ENCODE measurements around the gene SYF2. TPM values are rescaled to one million over a fixed set of nuclear protein-coding genes. Genes with fewer than 3 reads are reported as not detected.

The SYF2 gene
- total and polyA plus RNA-seq, 2 of the 13 experiments (the other 11 are each of a cell fraction or from before 2014, with no cell fraction given), result 17.8 to 34.1 TPM

DNA sequence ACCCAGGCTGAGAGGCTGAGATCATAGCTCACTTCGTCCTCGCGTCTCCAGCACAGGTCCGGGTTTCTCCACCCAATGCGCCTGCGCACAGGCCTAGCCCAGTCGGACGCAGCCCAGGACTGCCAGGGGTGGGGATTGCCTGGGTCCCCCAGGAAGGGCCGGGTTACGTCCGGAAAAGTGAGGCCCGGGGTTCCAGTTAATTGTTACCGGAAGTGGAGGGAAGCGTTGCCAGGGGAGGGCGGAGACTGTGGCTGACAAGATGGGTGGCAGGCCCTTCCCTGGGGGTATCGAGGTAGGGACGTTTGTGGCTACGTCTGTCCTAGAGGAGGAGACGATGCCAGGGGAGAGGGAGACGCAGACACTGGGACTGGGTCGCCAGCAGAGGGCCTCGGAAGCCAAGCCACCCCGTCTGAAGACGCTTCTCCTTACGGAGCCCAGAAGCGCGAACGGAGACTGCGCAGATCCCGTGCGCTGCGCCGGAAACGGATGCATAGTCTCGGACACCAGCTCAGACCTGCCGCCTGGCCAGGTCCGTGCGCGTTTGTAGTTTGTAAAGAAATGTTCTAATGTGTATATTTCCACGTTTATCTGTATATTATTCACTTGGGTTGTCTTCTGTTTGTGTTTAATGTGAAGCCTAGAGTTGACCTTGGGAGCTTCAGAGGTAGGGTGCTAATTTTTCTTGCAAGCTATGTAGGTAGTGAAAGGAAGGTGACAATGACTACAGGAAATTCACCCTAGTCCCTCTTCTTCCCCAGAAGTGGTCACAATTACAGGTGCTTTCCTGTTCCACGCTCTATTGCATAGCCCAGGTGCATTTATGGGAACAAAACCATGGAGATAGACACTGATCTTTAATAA, 7.6 kb upstream of the SYF2 start (continued):
- TF ChIP-seq, protein P1, sequence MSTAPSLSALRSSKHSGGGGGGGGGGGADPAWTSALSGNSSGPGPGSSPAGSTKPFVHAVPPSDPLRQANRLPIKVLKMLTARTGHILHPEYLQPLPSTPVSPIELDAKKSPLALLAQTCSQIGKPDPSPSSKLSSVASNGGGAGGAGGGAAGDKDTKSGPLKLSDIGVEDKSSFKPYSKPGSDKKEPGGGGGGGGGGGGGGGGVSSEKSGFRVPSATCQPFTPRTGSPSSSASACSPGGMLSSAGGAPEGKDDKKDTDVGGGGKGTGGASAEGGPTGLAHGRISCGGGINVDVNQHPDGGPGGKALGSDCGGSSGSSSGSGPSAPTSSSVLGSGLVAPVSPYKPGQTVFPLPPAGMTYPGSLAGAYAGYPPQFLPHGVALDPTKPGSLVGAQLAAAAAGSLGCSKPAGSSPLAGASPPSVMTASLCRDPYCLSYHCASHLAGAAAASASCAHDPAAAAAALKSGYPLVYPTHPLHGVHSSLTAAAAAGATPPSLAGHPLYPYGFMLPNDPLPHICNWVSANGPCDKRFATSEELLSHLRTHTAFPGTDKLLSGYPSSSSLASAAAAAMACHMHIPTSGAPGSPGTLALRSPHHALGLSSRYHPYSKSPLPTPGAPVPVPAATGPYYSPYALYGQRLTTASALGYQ (CRISPR knock-in tag; IDR thresholded peaks at IDR 0.05), result no peak
- TF ChIP-seq ZNF552 (CRISPR knock-in tag; IDR thresholded peaks at IDR 0.05; ENCODE audit: borderline replicate concordance), result no peak
- TF ChIP-seq, protein P2, sequence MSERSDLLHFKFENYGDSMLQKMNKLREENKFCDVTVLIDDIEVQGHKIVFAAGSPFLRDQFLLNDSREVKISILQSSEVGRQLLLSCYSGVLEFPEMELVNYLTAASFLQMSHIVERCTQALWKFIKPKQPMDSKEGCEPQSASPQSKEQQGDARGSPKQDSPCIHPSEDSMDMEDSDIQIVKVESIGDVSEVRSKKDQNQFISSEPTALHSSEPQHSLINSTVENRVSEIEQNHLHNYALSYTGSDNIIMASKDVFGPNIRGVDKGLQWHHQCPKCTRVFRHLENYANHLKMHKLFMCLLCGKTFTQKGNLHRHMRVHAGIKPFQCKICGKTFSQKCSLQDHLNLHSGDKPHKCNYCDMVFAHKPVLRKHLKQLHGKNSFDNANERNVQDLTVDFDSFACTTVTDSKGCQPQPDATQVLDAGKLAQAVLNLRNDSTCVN (CRISPR knock-in tag; IDR thresholded peaks at IDR 0.05; ENCODE audit: borderline replicate concordance), result no peak
- peak; percentile 61 for TF ChIP-seq GATAD2A (CRISPR knock-in tag; IDR thresholded peaks at IDR 0.05)
- TF ChIP-seq PHF8 (CRISPR knock-in tag; IDR thresholded peaks at IDR 0.05), result peak; percentile 78
- TF ChIP-seq RARA (CRISPR knock-in tag; IDR thresholded peaks at IDR 0.05), result no peak
- no peak for TF ChIP-seq GZF1 (CRISPR knock-in tag; IDR thresholded peaks at IDR 0.05)
- TF ChIP-seq KAT7 (CRISPR knock-in tag; IDR thresholded peaks at IDR 0.05; ENCODE audit: borderline replicate concordance), result peak; percentile 31; the same call in 1 of the 2 replicates
- TF ChIP-seq, protein P3, sequence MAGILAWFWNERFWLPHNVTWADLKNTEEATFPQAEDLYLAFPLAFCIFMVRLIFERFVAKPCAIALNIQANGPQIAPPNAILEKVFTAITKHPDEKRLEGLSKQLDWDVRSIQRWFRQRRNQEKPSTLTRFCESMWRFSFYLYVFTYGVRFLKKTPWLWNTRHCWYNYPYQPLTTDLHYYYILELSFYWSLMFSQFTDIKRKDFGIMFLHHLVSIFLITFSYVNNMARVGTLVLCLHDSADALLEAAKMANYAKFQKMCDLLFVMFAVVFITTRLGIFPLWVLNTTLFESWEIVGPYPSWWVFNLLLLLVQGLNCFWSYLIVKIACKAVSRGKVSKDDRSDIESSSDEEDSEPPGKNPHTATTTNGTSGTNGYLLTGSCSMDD (CRISPR knock-in tag; IDR thresholded peaks at IDR 0.05), result no peak
- no peak for TF ChIP-seq GLI4 (CRISPR knock-in tag; IDR thresholded peaks at IDR 0.05; ENCODE audit: borderline replicate concordance)
- TF ChIP-seq CHD4 (IDR thresholded peaks at IDR 0.05; ENCODE audit: borderline replicate concordance, low read length), result no peak
- TF ChIP-seq, protein P4, sequence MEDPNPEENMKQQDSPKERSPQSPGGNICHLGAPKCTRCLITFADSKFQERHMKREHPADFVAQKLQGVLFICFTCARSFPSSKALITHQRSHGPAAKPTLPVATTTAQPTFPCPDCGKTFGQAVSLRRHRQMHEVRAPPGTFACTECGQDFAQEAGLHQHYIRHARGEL (CRISPR knock-in tag; IDR thresholded peaks at IDR 0.05), result 0 out of 2 replicates have a peak, but pooled peaks have one; percentile 25
- no peak for TF ChIP-seq ZNF546 (CRISPR knock-in tag; conservative IDR thresholded peaks at IDR 0.05)
- TF ChIP-seq, protein P5, sequence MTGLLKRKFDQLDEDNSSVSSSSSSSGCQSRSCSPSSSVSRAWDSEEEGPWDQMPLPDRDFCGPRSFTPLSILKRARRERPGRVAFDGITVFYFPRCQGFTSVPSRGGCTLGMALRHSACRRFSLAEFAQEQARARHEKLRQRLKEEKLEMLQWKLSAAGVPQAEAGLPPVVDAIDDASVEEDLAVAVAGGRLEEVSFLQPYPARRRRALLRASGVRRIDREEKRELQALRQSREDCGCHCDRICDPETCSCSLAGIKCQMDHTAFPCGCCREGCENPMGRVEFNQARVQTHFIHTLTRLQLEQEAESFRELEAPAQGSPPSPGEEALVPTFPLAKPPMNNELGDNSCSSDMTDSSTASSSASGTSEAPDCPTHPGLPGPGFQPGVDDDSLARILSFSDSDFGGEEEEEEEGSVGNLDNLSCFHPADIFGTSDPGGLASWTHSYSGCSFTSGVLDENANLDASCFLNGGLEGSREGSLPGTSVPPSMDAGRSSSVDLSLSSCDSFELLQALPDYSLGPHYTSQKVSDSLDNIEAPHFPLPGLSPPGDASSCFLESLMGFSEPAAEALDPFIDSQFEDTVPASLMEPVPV (CRISPR knock-in tag; IDR thresholded peaks at IDR 0.05), result peak; percentile 61
- no peak for TF ChIP-seq ZNF121 (CRISPR knock-in tag; IDR thresholded peaks at IDR 0.05)
- TF ChIP-seq STAG1 (CRISPR knock-in tag; IDR thresholded peaks at IDR 0.05), result peak; percentile 53
- TF ChIP-seq THAP11 (CRISPR knock-in tag; IDR thresholded peaks at IDR 0.05), result peak; percentile 76
- TF ChIP-seq ZBTB1 (CRISPR knock-in tag; IDR thresholded peaks at IDR 0.05; ENCODE audit: borderline replicate concordance), result no peak
- TF ChIP-seq, protein P6, sequence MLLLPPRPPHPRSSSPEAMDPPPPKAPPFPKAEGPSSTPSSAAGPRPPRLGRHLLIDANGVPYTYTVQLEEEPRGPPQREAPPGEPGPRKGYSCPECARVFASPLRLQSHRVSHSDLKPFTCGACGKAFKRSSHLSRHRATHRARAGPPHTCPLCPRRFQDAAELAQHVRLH (CRISPR knock-in tag; IDR thresholded peaks at IDR 0.05; ENCODE audit: borderline replicate concordance, low read depth), result 0 out of 2 replicates have a peak, but pooled peaks have one; percentile 49
- no peak; the same call in 1 of the 2 replicates for TF ChIP-seq ZNF782 (CRISPR knock-in tag; IDR thresholded peaks at IDR 0.05; ENCODE audit: borderline replicate concordance)
- peak; percentile 65; the same call in 1 of the 2 replicates for TF ChIP-seq MAF1 (CRISPR knock-in tag; IDR thresholded peaks at IDR 0.05; ENCODE audit: borderline replicate concordance)

Data from HepG2 (cell line).